ENCODE results near the gene MRPL19. TPM values are rescaled to one million over a fixed set of nuclear protein-coding genes. Genes with fewer than 3 reads are reported as not detected.

MRPL19 gene
- polyA plus RNA-seq, 1 donor (not counting 4 experiments of a cell fraction or from before 2014, with no cell fraction given) = 84.0 TPM

DNA sequence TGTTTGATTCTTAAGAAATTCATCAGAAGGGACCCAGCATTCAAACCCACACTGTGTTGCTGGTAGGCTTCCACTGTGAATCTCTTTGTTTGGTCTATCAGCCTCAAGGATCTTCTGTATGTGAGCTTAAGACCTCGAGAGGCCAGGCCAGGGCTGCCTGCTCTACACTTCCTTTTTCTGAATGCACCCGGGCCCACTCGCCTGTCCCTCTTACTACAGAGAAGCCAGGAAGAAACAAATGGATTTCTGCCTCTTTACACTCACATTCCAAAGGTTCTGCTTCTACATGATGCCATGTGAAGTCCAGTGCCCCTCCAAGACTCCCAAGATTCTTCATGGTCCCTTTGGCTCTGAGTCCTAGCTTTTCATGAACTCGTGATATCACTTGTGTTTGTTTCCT, 25.4 kb upstream of the MRPL19 start:
- no peaks in the 10 kb centered on the region for H3K9me1 ChIP-seq (ENCODE audit: control insufficient read depth, extremely low read depth, insufficient read depth, low read length)
- H3K36me3 ChIP-seq (ENCODE audit: control insufficient read depth in 2 of 2, extremely low read depth in 1 of 2, insufficient read depth in 2 of 2, low read length in 2 of 2) = no peaks in the 10 kb centered on the region
- DNase-seq (ENCODE audit: low read depth, low spot score) (no peak), FAIRE-seq (no peak)
- H2AFZ ChIP-seq (ENCODE audit: control insufficient read depth, low read length) = no peak overlapping the region
- H3K27ac ChIP-seq (ENCODE audit: control insufficient read depth, insufficient read depth, low read length) = no peak overlapping the region
- peaks cover 14% of the 10 kb centered on the region for H3K4me1 ChIP-seq (ENCODE audit: control insufficient read depth, extremely low read depth, insufficient read depth, low read length)
- no peaks in the 10 kb centered on the region for H3K27me3 ChIP-seq (ENCODE audit: control insufficient read depth, extremely low read depth, insufficient read depth, low read length)
- no peaks in the 10 kb centered on the region for H4K20me1 ChIP-seq (ENCODE audit: control insufficient read depth, extremely low read depth, insufficient read depth, low read length)
- no peak overlapping the region for H3K4me2 ChIP-seq (ENCODE audit: control insufficient read depth, extremely low read depth, insufficient read depth, low read depth, low read length)
- TF ChIP-seq, protein P1, sequence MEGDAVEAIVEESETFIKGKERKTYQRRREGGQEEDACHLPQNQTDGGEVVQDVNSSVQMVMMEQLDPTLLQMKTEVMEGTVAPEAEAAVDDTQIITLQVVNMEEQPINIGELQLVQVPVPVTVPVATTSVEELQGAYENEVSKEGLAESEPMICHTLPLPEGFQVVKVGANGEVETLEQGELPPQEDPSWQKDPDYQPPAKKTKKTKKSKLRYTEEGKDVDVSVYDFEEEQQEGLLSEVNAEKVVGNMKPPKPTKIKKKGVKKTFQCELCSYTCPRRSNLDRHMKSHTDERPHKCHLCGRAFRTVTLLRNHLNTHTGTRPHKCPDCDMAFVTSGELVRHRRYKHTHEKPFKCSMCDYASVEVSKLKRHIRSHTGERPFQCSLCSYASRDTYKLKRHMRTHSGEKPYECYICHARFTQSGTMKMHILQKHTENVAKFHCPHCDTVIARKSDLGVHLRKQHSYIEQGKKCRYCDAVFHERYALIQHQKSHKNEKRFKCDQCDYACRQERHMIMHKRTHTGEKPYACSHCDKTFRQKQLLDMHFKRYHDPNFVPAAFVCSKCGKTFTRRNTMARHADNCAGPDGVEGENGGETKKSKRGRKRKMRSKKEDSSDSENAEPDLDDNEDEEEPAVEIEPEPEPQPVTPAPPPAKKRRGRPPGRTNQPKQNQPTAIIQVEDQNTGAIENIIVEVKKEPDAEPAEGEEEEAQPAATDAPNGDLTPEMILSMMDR (optimal IDR thresholded peaks at IDR 0.05 in 1 of 3, IDR thresholded peaks at IDR 0.05 in 1 of 3, conservative IDR thresholded peaks at IDR 0.05 in 1 of 3; ENCODE audit: extremely low read depth in 1 of 3, insufficient read depth in 2 of 3, low read length in 3 of 3) = no peak
- no peak for TF ChIP-seq EZH2 (IDR thresholded peaks at IDR 0.05; ENCODE audit: low read length)
- H3K9ac ChIP-seq (ENCODE audit: control insufficient read depth, extremely low read depth, insufficient read depth, low read length) = no peak overlapping the region
- no peak overlapping the region for H3K4me3 ChIP-seq (ENCODE audit: control insufficient read depth in 2 of 3, extremely low read depth in 1 of 3, insufficient read depth in 2 of 3, low read depth in 1 of 3, low read length in 3 of 3)
- dilution Hi-C loops (cut with MboI; ENCODE audit: extremely low pct_ligation_motif_present, low sequenced_read_pairs) = no loop called here
- no peaks in the 10 kb centered on the region for H3K9me3 ChIP-seq (ENCODE audit: control insufficient read depth, low read depth, low read length)
- H3K79me2 ChIP-seq (ENCODE audit: control insufficient read depth, insufficient read depth, low read length) = no peaks in the 10 kb centered on the region

DNA sequence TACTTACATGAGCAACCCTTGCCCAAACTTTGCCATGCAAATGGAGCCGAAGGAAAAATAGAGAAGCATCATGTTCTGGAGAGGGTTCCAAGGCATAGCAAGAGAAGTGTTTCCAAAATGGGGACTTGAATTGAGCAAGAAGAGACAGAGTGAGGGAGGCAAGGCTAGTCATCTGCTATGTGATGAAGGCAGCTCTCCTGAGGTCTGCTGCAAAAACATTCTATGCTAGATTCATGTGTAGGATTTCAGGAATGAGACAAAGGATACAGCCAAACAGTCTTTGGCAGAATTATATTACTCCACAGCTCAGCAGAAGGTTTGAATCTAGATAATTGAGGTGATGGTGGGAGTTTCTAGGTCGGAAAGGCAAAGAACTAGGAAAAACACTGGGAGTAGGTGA, 24.1 kb upstream of the MRPL19 start:
- no peaks in the 10 kb centered on the region for H3K9me1 ChIP-seq (ENCODE audit: control insufficient read depth, extremely low read depth, insufficient read depth, low read length)
- FAIRE-seq (no peak), DNase-seq (ENCODE audit: low read depth, low spot score) (no peak)
- peaks cover 14% of the 10 kb centered on the region for H3K4me1 ChIP-seq (ENCODE audit: control insufficient read depth, extremely low read depth, insufficient read depth, low read length)
- no peak overlapping the region for H3K9ac ChIP-seq (ENCODE audit: control insufficient read depth, extremely low read depth, insufficient read depth, low read length)
- H3K79me2 ChIP-seq (ENCODE audit: control insufficient read depth, insufficient read depth, low read length) = no peaks in the 10 kb centered on the region
- no peak overlapping the region for H3K4me3 ChIP-seq (ENCODE audit: control insufficient read depth in 2 of 3, extremely low read depth in 1 of 3, insufficient read depth in 2 of 3, low read depth in 1 of 3, low read length in 3 of 3)
- H2AFZ ChIP-seq (ENCODE audit: control insufficient read depth, low read length) = no peak overlapping the region
- dilution Hi-C loops (cut with MboI; ENCODE audit: extremely low pct_ligation_motif_present, low sequenced_read_pairs) = no loop called here
- H3K27me3 ChIP-seq (ENCODE audit: control insufficient read depth, extremely low read depth, insufficient read depth, low read length) = no peaks in the 10 kb centered on the region
- no peaks in the 10 kb centered on the region for H3K9me3 ChIP-seq (ENCODE audit: control insufficient read depth, low read depth, low read length)
- no peaks in the 10 kb centered on the region for H4K20me1 ChIP-seq (ENCODE audit: control insufficient read depth, extremely low read depth, insufficient read depth, low read length)
- TF ChIP-seq, protein P1 (optimal IDR thresholded peaks at IDR 0.05 in 1 of 3, IDR thresholded peaks at IDR 0.05 in 1 of 3, conservative IDR thresholded peaks at IDR 0.05 in 1 of 3; ENCODE audit: extremely low read depth in 1 of 3, insufficient read depth in 2 of 3, low read length in 3 of 3) = no peak
- no peak for TF ChIP-seq EZH2 (IDR thresholded peaks at IDR 0.05; ENCODE audit: low read length)
- no peaks in the 10 kb centered on the region for H3K36me3 ChIP-seq (ENCODE audit: control insufficient read depth in 2 of 2, extremely low read depth in 1 of 2, insufficient read depth in 2 of 2, low read length in 2 of 2)
- H3K4me2 ChIP-seq (ENCODE audit: control insufficient read depth, extremely low read depth, insufficient read depth, low read depth, low read length) = no peak overlapping the region
- no peak overlapping the region for H3K27ac ChIP-seq (ENCODE audit: control insufficient read depth, insufficient read depth, low read length)
